GM19238 (cell line): Measurements from ENCODE around the gene POLR2C.

Experiments
- DNase-seq: peaks from one replicate; pipeline ENCODE4 v3.0.0; 2011; ENCODE audit warnings: low spot score; ENCODE audit not compliant: insufficient read length

The POLR2C gene

GRCh38 chr16:57517397-57518367 is 55.2 kb downstream of the POLR2C start:
- DNase-seq, result no peak

DNA sequence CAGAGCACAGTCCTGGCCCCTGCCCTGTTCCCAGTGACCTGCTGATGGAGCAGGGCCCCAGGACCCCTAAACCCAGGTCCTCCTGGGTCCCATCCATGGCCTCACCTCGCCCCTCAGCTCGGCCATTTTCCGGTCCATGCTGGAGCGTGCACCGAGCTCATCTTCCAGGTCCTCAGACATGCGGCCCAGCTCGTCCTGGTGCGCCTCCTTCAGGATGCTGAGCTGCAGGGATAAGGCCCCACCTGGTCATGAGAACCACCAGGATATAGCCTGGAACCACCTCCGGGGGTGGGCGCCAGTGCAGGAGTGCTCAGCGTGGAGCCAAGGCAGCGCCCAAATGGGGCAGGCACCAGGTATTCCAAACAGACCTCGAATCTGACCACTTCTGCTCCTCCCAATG is 56.0 kb downstream of the POLR2C start:
- DNase-seq, result no peak

GRCh38 chr16:57518922-57519321 is 56.4 kb downstream of the POLR2C start:
- no peak for DNase-seq

GRCh38 chr16:57519796-57520360 is 57.4 kb downstream of the POLR2C start:
- peak; percentile 92 for DNase-seq
